NCI-H345 treated with DMSO at 0.1 percent for 48 hours (cell line): ENCODE results near the gene ALX1.

Experiments
- DNase-seq: peaks from one replicate; lab custom pipeline; 2025; ENCODE audit not compliant: unreplicated experiment; lab: John Stamatoyannopoulos, UW

Gene ALX1

GRCh38 chr12:85280165-85280983 lies at the start of gene ALX1:
ALX1 (plus strand) TSS chr12:85280220; CDS start chr12:85280262, 42 bp downstream.
- no peak for DNase-seq

- DNase-seq = no peak
Measured at GRCh38 chr12:85237327-85237726, 42.7 kb upstream of the ALX1 start.

GRCh38 chr12:85244561-85244960 lies 35.5 kb upstream of the ALX1 start:
- DNase-seq = no peak

- no peak for DNase-seq
Measured at GRCh38 chr12:85253853-85254252, 26.2 kb upstream of the ALX1 start.

DNA sequence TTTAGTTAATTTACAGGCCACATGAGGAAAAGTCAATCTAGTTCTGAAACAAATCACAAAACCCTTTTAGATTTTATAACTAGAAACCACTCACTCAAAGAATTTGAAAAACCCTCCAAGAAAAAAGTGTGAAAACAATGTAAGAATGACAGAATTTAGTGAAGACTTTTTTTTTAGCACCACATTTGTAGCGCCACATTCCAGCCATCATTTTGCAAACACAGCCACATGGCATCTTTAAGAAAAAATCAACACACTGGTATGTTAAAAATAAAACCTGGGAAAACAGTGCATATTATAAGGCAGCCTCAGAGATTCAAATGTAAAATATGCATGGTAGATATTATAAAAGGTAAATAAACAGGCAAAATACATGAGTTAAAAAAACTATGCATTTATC lies 22.3 kb upstream of the ALX1 start:
- no peak for DNase-seq

DNA sequence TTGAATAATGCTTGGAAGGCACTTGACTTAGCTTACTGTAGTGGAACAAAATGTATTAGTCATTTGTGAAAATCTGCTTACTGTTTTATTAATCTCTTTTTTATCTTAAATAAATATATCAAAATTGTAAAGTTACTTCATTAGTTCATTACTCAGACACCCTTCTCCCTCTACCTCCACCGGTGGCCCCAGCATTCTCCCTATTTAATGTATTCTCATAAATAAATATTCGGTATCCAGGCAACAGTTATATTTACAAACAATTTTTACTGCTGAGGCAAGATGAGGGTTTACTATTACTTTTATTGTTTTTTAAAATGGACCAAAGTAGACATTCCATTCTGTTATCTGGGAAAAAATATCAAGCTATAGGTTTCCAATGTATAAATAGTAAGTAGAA lies 19.6 kb upstream of the ALX1 start:
- no peak for DNase-seq

DNA sequence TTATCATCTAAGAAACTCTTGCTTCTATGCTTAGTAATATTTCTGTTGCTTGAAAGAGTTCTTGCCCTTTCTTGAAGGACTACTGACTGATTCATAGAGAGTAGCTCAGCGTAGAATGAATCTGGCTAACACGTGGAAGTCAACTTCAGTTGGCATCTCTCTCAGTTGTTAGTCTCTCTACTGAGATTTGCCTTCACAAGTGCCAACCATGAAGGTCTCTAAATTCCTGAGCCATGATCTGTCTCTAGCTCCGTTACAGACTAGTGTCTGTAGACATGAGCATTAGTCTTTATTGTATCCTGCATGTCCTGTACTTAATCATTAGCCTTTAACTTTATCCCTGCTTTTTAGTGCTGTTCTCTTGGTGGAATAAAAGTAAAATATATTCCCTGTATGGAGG lies 19.1 kb upstream of the ALX1 start:
- DNase-seq = no peak

- no peak for DNase-seq
Measured at GRCh38 chr12:85266356-85266755, 13.7 kb upstream of the ALX1 start.

DNA sequence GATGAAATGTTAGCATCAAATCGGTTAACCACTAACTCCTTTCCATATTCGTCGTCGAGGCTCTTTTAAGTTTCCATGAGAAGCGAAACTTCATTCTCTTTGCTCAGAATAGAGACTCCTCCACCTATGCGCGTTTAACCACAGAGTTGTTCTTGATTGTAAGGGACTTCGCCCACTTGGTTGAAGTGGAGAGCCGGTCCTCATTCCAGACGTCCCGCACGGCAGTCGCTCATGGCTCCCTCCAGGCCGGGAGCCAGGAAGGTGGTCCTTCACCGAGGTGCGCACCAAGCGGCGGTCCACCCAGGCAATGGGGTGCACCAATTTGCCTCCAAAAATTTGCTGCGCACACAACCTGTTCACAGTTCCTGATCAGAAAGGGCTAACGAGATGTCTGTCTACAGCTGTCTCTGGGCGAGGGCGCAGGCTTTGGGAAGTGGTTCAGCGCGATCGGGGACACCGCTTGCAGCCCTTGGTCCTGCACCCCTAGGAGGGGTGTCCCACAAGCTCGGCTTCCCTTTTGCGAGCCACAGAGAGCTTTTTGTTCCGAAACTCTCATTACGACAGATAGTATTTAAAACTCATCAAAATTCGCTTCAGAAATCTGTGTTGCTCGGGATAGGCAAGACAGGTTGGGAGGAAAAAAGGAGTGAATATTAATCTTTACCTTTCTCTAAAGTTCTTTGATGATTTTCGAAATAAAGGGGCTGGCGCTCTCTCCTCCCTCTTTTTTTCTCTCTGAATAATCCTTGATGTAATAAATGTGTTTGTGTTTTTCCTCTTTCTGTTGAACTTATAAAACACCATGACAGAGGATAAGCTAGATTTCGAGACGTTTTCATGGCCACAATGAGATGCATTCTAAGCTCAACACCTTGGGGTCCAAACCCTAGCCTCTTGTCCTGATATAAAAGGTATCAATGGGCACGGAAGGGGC lies 6.4 kb upstream of the ALX1 start:
- no peak for DNase-seq

- no peak for DNase-seq
Measured at GRCh38 chr12:85274315-85274651, 5.7 kb upstream of the ALX1 start.

GRCh38 chr12:85275374-85275773 lies 4.6 kb upstream of the ALX1 start:
- no peak for DNase-seq

- no peak for DNase-seq
Measured at GRCh38 chr12:85277191-85277590, 2.8 kb upstream of the ALX1 start.

DNA sequence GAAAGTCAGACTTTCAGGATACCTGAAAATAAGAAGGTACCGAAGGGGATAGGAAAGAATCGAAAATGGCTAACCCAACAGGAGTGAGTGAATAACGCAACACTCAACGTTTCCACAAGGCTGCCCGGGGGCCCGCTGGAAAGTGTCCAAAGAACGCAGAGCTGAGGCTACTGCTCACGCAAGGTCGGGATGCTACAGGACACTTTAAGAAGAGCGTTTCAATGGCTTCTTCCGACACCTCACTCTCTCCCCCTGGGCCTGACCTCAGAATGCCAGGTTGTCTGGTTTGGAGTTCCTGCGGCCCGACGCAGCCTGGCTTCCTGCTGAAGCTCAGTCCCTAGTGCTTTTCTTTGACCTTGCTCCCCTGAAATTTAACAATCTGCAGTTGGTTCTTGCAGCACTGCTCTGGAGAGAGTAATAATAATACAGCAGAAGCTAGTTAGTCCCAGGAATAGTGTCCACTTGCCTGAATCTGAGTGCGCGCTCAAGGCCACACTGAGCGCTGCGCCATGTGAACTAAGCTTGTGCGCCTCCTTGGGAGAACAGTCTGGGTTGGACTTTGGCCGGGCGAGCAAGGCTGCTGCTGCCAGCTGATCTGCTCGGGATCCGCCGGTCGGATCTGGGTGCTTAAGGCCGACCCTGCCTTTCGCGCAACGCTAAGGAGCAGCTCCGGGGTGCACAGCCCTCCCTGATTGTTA lies 2.0 kb upstream of the ALX1 start:
- DNase-seq = no peak

- no peak for DNase-seq
Measured at GRCh38 chr12:85278598-85279448, 1.2 kb upstream of the ALX1 start.

GRCh38 chr12:85279449-85280164 lies 413 bp upstream of the ALX1 start:
- DNase-seq = no peak

GRCh38 chr12:85280984-85281630 lies 1.1 kb downstream of the ALX1 start:
- DNase-seq = no peak

GRCh38 chr12:85281636-85282312 lies 1.8 kb downstream of the ALX1 start:
- no peak for DNase-seq

- no peak for DNase-seq
Measured at GRCh38 chr12:85283560-85283959, 3.5 kb downstream of the ALX1 start.

GRCh38 chr12:85296362-85296761 lies 16.3 kb downstream of the ALX1 start:
- no peak for DNase-seq
